GM19452 (cell line): ENCODE measurements around the gene MLC1.
"Not testable (repeated sequence)": the region's sequence is repeated elsewhere in the genome, so short reads cannot be mapped to it uniquely, and the experiment has no call there.

Source experiments
- ATAC-seq: cut with Tn5 transposase; IDR thresholded peaks from one replicate; pipeline ENCODE4 v1.9.1; 2021; ENCODE audit not compliant: unreplicated experiment

MLC1 gene

DNA sequence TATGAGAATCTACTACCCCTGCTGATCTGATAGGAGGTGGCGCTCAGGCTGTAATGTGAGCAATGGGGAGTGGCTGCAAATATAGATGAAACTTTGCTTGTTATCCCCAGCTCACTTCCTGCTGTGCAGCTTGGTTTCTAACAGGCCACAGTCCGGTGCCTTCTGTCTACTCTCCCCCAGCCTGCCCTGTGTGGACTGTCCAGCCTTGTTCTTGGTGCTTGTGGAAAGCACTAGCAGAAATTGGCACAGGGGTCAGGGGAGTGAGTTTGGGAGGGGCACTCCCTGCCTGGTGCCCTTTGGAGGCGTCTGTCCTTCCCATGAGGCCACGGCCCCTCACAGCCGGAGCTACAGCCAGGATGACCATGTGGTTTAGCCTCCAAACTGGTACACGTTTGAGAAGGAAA lies 18.9 kb upstream of the MLC1 start:
- ATAC-seq, result no peak

DNA sequence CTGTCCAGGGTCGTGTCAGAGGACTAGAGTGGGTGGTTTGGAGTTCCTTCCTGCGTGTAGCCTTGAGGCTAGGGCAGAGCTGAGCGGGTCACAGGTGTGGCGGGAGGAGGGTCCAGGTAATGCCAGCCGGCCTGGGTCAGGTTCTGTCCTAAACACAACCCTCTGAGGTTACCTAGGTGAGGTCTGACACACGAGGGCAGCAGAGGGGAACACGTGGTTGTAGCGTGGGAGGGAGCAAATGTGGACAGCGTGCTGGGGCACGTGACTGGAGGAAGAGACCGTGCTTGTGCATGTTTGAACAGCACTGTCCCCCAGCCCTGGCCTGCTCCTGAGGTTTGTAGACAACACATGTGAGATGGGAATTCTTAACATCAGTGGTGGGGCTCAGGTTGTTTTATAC lies 17.7 kb upstream of the MLC1 start:
- no peak for ATAC-seq

DNA sequence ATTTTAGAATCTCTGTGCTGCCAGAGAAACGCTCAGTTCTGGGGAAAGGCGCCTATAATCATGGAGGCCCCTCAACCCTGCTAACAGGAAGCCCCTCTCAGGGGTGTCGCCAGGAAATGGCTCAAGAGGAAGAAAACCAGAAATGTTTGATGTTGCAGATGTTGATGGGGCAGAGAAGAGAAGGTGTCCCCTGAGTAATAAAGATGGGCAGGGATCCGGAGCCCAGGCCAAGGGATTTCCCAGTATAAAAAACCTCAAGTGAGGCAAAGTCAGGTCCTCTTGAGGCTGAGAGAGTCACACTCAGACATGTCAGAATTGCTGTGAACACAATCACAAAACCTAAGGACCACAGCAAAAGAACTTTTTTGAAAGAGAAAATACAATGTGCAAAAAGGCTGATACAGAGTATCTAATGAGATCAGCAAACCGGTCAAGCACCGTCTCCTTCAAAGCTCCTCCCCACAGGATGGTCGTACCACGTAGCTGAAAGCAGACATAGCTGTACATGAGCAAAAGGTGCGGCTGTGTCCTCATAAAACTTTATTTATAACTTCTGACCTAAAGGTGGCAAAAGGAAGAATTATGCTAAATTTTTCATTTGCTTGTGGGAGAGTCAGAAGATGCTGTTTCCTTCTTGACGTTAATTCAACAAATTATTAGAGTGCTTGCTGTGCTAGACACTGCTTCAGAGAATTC lies 16.8 kb upstream of the MLC1 start:
- ATAC-seq, result no peak

DNA sequence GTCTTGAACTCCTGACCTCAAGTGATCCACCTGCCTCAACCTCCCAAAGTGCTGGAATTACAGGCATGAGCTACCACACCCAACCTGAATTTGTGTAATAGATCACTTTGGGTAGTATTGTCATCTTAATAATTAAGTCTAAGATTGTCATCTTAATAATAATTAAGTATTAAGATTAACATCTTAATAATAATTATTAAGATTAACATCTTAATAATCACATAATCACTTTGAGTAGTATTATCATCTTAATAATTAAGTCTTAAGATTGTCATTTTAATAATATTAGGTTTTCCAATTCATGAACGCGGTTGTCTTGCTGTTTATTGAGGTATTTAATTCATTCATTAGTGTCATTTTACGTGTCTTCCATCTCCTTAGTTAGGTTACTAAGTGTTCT lies 12.8 kb upstream of the MLC1 start:
- ATAC-seq, result no peak

DNA sequence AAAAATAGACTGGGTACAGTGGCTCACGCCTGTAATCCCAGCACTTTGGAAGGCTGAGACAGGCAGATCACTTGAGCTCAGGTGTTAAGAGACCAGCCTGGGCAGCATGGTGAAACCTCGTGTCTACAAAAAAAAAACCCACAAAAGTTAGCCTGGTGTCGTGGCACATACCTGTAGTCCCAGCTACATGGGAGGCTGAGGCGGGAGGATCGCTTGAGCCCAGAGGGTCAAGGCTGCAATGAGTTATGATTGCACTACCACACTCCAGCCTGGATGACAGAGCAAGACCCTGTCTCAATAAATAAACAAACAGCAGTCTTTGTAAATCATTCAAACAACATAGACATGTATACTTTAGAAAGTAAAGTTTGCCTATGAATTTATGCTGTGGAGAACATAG lies 7.1 kb upstream of the MLC1 start:
- no peak for ATAC-seq

DNA sequence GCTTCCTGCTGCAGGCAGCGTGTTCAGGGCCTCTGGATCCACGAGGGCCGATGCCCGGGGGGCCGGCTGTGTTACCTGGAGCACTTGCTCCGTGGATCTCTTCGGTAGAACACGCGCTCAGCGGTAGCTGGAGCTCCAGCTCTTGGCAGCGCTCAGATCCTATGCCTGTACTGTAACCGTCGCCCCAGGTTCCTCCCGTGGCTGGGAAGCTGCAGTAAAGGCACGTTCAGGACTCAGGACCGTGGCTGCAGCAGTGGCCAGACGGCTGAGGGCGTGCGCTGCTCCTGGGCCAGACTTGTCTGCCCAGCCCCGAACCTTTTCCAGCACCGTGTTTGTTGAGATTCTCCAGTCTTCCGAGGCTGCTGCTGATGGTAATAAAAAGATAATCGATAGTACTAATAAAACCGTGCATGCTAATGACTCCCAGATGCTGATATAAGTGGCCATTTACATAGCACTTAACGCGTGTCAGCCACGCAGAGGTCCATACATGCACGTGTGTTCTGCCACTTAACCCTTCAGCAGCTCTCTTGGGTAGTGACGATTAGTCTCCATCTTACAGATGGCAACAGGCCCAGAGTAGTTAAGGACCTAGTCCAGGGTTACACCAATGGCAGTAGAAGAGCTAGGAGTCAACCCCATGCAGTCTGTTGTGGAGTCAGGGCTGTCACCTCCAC lies 6.0 kb upstream of the MLC1 start:
- no peak for ATAC-seq

DNA sequence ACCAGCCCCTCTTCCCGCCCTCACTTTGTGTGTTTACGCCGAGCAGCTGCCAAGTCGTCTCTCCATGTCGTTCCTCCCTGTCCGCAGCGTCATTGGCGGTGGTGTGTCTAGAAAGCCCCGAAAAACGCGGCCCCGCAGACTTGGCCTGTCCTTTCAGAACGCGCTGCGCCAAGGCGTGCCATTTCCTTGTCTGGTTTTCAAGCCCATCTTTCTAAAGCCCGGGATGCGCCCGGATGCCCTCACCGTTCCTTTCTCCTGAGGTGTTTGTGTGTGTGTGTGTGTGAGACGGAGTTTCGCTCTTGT lies 5.1 kb upstream of the MLC1 start:
- ATAC-seq, result no peak

DNA sequence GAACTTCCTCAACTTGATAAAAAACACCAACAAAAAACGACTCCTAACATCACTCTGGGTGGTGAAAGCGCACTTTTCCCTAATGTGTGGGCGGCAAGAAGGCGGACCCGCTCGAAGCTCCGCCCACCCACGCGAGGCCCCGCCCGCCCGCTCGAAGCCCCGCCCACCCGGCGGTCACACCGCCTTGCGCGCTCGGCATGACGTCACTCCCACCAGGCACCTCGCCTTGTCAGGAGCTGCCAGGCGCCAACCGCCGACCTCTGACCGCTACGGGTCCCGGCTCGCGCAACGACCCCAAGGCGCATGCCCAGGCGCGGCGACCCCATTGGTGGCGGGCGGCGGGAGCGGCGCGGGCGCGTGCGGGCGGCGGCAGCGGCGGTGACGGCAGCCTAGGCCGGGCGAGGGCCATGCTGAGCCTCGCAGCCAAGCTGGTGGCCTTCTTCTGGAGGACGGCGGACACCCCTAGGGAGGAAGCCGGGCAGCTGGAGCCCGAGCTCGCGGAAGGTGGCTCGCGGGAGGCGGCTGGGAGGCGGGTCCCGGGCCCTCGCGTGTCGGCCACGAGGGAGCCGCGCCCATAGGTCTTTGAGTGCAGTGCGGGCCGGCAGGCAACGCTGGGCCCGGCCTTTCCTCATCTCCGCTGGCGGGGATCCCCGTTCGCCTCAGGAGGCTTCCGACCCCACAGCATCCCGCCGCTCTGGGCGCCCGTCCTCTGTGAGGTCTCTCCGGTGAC lies 4.6 kb upstream of the MLC1 start, which contains the start of gene MOV10L1:
MOV10L1 (plus strand) TSS at position 325 of the 730 bp plus-strand sequence; CDS start at position 408, 83 bp downstream.
- no peak for ATAC-seq

DNA sequence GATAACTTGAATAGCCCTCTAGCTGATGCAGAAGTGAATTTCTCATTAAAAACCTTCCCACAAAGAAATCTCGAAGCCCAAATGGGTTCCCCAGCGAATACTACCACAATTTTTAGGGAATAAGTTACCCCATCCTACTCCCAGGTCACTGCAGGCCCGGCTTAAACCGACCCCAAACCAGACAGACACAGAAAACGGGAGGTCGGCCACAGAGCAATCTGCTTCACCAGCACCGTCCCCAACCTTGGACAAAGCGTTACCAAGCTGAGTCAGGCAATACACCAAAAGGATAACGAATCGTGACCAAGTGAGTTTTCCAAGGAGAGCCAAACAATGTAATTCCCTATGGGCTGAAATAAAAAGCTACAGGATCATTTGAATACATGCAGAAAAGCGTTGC lies 4.0 kb upstream of the MLC1 start:
- ATAC-seq, result no peak

DNA sequence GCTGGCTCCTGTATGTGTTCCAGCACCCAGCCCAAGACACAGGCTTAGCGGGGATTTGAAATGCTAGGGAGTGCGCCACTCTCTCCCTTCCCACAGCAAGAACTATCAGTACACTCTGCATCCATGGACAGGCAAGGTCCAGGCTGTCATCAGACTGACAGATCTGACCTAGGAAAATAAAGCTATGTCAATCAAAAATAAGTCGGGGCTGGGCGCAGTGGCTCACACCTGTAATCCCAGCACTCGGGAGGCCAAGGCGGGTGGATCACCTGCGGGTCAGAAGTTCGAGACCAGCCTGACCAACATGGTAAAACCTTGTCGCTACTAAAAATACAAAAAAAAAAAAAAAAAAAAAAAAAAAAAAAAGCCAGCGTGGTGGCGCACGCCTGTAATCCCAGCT lies 2.9 kb upstream of the MLC1 start:
- ATAC-seq, result no peak

DNA sequence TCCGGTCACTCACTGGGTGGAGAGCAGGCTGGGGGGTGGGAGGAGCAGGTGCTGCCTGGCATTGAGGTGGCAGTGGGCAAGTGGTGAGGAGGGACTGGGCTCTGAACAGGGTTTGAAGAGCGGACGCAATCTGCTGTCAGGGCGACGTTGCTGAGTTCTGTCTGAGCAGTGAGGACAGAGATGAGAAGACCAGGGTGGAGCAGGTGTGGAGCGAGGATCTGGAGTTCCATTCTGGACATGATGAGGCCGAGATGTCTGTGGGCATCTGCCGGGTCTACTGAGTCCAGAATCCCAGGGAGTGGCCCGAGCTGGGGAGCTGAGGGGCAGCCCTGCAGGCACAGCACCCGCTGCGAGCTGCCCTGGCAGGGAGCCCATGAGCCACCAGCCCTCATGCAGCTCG lies 2.4 kb upstream of the MLC1 start:
- ATAC-seq, result no peak

DNA sequence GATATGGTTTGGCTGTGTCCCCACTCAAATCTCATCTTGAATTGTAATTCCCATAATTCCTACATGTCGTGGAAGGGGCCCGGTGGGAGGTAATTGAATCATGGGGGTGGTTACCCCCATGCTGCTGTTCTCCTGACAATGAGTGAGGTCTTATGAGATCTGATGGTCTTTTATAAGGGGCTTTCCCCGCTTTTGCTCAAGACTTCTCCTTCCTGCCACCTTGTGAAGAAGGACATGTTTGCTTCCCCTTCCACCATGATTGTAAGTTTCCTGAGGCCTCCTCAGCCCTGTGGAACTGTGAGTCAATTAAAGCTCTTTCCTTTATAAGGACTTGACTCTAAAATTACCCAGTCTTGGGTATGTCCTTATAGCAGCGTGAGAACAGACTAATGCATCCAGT lies 1.7 kb upstream of the MLC1 start:
- ATAC-seq, result not testable (repeated sequence)

DNA sequence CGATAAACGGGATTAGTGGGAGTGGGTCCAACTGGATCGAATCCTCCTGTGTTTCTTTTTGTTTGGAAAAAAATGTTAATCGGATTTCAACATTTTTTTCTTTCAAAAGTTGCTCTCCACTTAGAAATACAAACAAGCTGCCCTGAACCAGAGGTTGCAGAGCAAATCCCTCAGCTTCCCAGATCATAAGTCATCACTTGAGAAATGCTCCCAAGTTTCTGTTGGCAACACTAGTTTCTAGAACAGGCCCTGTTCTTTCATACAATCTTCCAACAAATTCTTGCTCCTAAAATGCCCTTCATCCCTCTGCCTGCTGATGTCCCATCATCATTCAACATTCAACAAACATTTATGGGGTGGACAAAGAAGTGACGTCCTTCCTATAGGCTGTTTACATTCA lies 1.3 kb upstream of the MLC1 start:
- ATAC-seq, result no peak

DNA sequence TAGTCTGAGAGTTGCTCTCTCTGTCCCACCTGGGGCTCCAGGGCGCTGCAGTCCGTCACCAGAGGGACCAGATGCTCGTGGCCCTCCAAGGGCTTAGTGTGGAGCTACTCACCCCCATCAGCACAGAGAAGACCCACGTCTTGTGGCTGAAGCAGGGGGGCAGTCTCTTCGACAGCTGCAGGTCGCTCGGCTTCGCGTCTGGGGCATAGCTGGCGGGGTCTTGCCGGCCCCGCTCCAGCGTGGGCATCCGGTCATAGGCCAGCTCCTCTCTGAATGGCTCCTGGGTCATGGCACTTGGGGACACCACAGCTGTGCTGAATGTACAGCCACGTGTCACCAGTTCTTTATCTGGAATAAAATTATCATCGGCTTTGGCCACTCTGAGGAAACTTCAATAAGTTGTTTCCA lies 608 bp downstream of the MLC1 start:
- ATAC-seq, result no peak

DNA sequence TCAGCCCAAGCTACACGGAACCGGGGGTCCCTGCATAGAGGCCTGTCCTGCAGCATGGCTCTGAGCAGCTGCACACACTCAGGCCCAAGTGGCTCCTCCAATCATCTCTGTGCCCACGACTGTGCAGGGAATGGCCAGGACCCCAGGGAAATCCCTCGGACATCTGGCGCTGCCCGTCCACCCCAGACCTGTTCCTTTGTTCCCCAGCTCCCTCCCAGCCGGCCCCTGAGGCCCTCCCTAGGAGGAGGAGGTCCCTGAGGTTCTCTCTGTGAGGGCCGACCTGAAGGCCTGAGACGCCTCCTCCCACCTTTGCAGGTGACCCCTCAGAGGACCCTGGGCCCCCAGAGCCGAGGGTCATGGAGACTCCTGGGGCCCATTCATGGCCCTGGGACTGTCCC lies 1.1 kb downstream of the MLC1 start:
- no peak for ATAC-seq

DNA sequence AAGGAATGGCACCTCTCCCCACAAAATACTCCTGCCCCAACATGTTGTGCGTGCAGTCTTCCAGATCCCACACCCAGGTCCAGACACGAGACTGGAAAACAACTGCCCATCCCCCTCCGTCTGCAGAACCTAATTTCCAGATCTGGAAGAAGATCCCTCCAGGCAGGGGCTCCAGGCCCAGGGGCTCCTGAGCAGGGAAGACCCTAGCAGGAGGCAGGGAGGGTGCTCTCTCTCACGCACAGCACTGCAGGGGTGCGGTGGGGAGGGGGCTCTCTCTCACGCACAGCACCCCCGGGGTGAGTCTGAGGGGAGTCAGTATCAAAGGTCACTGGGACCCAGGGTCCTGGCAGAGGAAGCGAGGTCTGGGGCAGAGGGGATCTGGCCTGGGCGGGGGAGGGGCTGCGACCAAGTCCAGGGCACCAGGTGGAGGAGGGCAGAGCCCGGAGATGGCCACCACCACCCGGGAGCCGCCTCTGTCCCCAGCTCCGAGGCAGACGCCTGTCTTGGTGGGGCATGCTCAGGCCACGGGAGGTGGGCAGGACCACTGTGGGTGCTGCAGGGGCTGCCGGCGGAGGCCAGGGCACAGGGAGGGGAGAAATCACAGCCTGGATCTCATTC lies 1.7 kb downstream of the MLC1 start:
- ATAC-seq, result no peak

DNA sequence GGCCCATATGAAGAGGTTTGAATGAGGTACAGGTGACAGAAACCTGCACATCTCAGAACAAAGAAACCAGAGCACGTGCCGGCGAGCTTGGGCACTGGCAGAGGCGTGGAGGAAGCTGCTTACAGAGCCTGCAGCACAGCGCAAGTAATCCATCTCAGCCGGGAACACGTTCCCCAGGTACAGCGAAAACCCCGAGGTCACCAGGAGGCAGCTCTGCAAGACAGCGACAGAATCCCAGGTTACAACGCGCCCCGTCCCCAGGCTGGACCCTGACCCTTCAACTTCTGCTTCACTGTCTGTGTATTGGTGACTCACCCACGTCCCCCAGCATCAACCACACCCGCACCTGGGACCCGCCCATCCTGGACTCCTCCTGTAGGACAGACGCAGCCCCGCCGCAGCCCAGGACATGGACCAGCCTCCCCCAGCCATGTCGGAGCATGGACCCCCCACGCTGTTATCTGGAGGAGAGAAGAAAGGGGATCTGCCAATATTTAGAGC lies 2.2 kb downstream of the MLC1 start:
- no peak for ATAC-seq

DNA sequence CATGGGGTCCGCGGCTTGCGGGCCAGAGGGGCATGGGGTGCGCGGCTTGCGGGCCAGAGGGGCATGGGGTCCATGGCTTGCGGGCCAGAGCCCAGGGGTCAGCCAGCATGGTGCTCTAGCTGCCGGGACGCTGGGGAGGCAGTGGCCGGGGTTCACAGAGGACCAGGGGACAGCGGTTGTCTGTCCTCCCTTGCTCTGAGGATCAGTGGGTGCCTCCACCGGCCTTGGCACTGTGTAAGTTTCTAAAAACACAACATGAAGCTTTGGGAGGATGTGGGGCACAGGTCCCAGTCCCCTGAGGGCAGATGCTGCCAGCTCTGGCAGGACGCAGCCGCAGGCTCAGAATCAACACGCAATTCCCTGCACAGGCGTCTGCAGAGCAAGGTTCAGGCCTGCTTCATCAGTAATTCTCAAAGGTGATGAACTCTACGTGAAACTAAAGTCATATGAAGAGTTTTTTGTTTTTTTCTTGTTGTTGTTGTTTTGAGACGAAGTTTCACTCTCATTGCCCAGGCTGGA lies 3.0 kb downstream of the MLC1 start:
- no peak for ATAC-seq

DNA sequence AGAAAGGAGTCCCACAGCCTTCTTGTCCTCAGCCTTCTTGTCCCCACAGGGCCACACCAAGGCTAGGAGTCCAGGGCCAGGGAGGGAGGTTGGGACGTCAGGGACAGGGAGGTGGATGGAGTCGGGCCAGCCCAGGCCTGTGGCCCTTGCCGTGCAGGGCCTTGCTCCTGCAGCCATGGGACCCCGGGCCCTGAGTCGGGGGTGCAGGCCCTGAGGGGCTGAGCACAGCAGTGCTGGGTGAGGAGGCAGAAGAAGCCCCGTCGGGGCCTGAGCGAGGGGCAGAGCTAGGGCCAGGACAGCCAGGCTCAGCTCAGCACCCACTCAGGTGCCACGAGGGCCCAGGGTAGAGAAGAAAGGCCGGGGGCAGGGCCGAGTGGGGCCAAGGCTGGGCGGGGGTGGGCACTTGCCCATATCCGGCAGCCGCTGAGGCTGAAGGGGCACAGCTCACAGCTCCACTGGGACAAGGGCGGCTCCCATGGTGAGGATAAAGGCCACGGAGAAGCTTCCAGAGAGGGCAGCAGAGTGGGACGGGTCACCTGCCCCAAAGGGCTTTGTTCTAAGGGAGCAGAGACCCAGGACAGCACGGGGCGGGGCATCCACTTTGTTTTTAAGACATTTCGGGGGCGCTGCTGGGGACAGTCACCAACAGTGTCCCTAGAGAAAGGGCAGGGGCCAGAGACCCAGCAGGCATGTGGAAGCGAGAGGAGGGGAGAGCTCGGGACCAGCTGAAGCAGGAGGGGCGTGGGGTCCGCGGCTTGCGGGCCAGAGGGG lies 3.6 kb downstream of the MLC1 start:
- ATAC-seq, result no peak

DNA sequence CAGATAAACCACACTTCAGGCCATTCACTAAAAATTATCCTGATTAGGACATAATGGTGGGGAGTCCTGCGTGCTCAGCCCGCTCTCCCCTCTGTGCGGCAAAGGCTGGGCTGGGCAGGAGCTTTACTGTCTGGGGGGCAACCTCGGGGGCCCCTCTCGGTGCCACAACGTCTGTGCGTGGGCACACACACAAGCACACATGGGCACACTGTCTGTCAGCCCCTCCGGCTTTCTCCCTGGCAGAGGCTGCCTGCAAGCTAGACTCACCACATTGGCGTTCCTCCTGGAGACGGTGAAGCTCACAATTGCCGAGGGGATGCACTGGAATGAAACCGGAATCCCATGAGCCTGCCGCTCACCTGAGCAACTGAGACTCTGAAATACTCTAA lies 5.2 kb downstream of the MLC1 start:
- ATAC-seq, result no peak

DNA sequence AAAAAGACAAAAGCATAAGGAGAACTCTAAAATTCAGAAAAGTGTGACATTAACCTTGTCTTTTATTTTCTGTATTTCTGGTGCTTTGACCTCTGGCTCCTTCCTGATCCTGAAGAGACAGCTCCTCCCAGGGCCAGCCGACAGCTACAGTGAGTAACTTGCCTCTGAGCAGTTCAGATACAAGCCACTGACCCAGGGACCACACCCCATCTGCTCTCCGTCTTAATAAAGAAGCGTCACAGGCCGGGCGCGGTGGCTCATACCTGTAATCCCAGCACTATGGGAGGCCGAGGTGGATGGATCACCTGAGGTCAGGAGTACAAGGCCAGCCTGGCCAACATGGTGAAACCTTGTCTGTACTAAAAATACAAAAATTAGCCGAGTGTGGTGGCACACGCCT lies 6.5 kb downstream of the MLC1 start:
- no peak for ATAC-seq
